Activated T-cell treated with anti-CD3 and anti-CD28 coated beads, Interleukin-2, amount 50 U/mL, for 1 hour (primary cell): ENCODE measurements around the gene COPS9.

Experiments
- DNase-seq: peaks from one replicate; pipeline ENCODE4 v3.0.0-alpha.2; 2020

Gene COPS9

GRCh38 chr2:240136013-240136670, at the start of gene COPS9:
Gene COPS9, minus strand, starts transcription at chr2:240136305. Its CDS starts 21 bp downstream, at chr2:240136284.
- peak; percentile 92 for DNase-seq

- DNase-seq = no peak
Observed at GRCh38 chr2:240184656-240185055, 48.6 kb upstream of the COPS9 start.

- DNase-seq = no peak
Observed at GRCh38 chr2:240183875-240184590, 47.9 kb upstream of the COPS9 start.

- no peak for DNase-seq
Observed at GRCh38 chr2:240183006-240183874, 47.1 kb upstream of the COPS9 start.

GRCh38 chr2:240182476-240182875, 46.4 kb upstream of the COPS9 start:
- DNase-seq = no peak

GRCh38 chr2:240182001-240182400, 45.9 kb upstream of the COPS9 start:
- DNase-seq = no peak

- DNase-seq = no peak
Observed at GRCh38 chr2:240179941-240180666, 44.0 kb upstream of the COPS9 start.

- no peak for DNase-seq
Observed at GRCh38 chr2:240179186-240179815, 43.2 kb upstream of the COPS9 start.

GRCh38 chr2:240178564-240178963, 42.5 kb upstream of the COPS9 start:
- DNase-seq = no peak

GRCh38 chr2:240174496-240174895, 38.4 kb upstream of the COPS9 start:
- DNase-seq = no peak

- DNase-seq = no peak
Observed at GRCh38 chr2:240172071-240172895, 36.2 kb upstream of the COPS9 start.

GRCh38 chr2:240170883-240171282, 34.8 kb upstream of the COPS9 start:
- DNase-seq = no peak

- no peak for DNase-seq
Observed at GRCh38 chr2:240170354-240170735, 34.2 kb upstream of the COPS9 start.

GRCh38 chr2:240169486-240170353, 33.6 kb upstream of the COPS9 start:
- DNase-seq = no peak

GRCh38 chr2:240168546-240169361, 32.6 kb upstream of the COPS9 start:
- no peak for DNase-seq

GRCh38 chr2:240168041-240168440, 31.9 kb upstream of the COPS9 start:
- no peak for DNase-seq

- DNase-seq = no peak
Observed at GRCh38 chr2:240167588-240167880, 31.4 kb upstream of the COPS9 start.

- no peak for DNase-seq
Observed at GRCh38 chr2:240166761-240167587, 30.9 kb upstream of the COPS9 start.

- no peak for DNase-seq
Observed at GRCh38 chr2:240166191-240166590, 30.1 kb upstream of the COPS9 start.
